NCI-H146 treated with DMSO at 0.1 percent for 48 hours (cell line): ENCODE results near the gene CXCL16.

Experiments
- DNase-seq: peaks from one replicate; lab custom pipeline; 2025; ENCODE audit not compliant: unreplicated experiment; lab: John Stamatoyannopoulos, UW

CXCL16 gene, protein sequence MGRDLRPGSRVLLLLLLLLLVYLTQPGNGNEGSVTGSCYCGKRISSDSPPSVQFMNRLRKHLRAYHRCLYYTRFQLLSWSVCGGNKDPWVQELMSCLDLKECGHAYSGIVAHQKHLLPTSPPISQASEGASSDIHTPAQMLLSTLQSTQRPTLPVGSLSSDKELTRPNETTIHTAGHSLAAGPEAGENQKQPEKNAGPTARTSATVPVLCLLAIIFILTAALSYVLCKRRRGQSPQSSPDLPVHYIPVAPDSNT

GRCh38 chr17:4739122-4740024 is at the start of gene CXCL16, which contains the start of gene ZMYND15:
Gene CXCL16, minus strand, starts transcription at chr17:4739928. Its CDS starts 589 bp downstream, at chr17:4739339.
Gene ZMYND15, plus strand, starts transcription at chr17:4739833. Its CDS starts 716 bp downstream, at chr17:4740549.
- DNase-seq = no peak

DNA sequence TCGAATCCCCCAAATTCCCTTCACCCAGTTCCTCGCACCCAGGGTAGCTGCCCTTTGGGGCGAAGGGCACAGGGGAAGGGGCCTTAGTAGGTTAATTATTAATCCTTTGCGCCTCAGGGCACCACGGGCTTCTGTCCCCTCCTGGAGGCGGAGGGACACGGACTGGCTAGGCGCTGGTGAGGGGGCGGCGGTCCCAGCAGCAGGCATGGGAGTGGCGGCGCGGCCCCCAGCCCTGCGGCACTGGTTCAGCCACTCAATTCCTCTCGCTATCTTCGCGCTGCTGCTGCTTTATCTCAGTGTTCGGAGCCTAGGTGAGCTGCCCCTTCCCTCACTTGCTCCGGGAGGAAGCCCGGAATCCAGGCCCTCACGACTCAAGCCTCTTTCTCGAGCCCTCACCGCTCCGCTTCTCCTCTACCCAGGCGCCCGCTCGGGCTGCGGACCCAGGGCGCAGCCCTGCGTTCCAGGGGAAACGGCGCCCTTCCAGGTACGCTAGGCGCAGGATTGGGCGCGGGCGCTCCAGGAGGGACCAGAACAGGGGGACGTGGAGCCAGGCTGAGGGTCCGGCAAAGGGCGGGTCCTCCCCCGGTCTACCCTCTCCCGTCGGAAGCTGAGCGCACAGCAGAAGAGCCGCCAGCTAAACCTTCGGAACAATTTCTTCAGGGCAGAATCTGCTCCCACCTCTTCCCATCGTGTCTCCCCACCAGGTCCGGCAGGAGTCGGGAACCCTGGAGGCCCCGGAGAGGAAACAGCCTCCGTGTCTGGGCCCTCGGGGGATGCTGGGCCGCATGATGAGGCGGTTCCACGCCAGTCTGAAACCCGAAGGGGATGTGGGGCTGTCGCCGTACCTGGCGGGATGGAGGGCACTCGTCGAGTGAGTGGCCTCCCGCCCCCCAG is 49.3 kb upstream of the CXCL16 start, which contains the start of gene GLTPD2:
GLTPD2 (plus strand) TSS at position 158 of the 894 bp plus-strand sequence; CDS start at position 206, 48 bp downstream.
- DNase-seq = no peak

- DNase-seq = no peak
Measured at GRCh38 chr17:4788159-4788806, 48.6 kb upstream of the CXCL16 start.

GRCh38 chr17:4786516-4786915 is 46.8 kb upstream of the CXCL16 start:
- no peak for DNase-seq

GRCh38 chr17:4786106-4786511 is 46.4 kb upstream of the CXCL16 start, which contains the start of gene VMO1:
Gene VMO1, minus strand, starts transcription at chr17:4786364. Its CDS starts 12 bp downstream, at chr17:4786352.
- no peak for DNase-seq

- DNase-seq = no peak
Measured at GRCh38 chr17:4785311-4786105, 45.8 kb upstream of the CXCL16 start.

DNA sequence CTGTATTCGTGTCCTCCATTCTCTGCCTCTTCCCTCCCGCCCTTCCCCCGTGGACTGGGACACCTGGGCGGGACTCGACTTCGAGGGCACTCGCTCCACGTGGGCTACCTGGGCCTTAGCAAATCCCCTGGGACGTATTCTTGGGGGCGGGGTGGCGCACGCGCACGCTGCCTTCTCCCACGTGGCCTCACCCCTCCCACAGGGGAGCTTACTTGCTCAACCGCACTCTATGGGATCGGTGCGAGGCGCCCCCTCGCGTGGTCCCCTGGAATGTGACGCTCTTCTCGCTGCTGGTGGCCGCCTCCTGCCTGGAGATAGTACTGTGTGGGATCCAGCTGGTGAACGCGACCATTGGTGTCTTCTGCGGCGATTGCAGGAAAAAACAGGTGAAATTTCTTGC is 42.9 kb upstream of the CXCL16 start:
- no peak for DNase-seq

DNA sequence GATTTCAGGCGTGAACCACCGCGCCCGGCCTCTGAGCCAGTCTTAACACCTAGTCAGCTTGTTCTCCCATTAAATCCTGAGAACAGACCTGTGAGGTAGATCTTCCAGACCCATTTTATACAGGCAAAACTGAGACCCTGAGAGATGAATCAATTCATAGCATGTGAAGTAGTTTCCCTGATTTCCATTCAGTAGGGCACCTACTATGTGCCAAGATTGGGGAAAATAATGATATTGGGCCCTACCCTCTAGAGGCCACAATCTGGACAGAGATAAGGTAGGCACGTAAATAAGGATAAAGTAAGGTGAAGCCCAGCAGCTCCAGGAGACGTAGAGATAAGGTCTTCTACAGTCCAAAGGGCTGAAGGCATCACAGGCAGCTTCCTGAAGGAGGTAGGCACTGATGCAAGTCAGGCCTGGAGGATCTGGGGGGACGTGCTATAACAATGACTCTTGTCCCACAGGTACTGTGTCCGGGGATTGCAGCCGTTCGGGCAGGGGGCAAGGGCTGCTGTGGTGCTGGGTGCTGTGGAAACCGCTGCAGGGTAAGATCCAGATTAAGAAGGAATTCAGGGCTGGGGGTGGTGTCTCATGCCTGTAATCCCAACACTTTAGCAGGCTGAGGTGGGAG is 40.7 kb upstream of the CXCL16 start:
- DNase-seq = no peak

GRCh38 chr17:4777969-4778760 is 38.4 kb upstream of the CXCL16 start:
- DNase-seq = no peak

DNA sequence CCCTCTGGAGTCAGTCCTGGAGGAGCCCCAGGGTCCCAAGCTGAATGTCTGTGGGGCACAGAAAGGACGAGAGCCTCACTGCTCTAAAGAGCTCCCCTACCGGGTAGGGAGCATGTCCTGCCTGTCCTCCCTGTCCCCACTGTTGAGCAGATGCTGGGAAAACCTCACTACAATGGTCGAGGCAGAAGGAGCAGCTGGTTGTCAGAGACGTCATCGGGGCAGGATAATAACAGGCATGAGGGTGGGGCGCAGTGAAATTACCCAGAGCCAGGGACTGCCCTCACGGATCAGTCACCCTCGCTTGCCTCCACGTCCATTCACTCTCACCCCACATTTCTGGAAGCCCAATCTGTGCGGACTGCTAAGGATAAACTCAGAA is 32.5 kb upstream of the CXCL16 start:
- DNase-seq = peak; percentile 16

- DNase-seq = peak; percentile 26
Measured at GRCh38 chr17:4771519-4772234, 31.9 kb upstream of the CXCL16 start, which contains the start of gene TM4SF5. Gene TM4SF5, plus strand, starts transcription at chr17:4771886. Its CDS starts 37 bp downstream, at chr17:4771923.

DNA sequence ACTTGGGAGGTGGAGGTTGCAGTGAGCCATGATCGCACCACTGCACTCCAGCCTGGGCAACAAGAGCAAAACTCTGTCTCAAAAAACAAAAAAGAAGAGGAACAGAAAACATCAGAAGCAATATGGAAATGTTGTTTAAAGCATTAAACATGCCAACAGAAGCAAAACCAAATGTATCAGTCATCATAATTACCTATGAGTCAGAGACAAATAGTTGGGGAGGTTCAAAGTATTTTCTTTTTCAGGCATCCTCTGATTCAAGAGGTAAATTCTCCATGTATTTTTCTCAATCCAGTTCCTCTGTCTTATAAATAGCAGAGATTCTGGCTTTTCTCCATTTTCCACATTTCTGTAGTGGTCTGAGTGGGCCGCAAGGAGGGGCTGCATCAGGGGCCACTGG is 29.9 kb upstream of the CXCL16 start:
- no peak for DNase-seq

GRCh38 chr17:4768298-4768697 is 28.6 kb upstream of the CXCL16 start:
- no peak for DNase-seq

GRCh38 chr17:4766723-4767122 is 27.0 kb upstream of the CXCL16 start:
- no peak for DNase-seq

GRCh38 chr17:4766201-4766600 is 26.5 kb upstream of the CXCL16 start:
- DNase-seq = no peak

DNA sequence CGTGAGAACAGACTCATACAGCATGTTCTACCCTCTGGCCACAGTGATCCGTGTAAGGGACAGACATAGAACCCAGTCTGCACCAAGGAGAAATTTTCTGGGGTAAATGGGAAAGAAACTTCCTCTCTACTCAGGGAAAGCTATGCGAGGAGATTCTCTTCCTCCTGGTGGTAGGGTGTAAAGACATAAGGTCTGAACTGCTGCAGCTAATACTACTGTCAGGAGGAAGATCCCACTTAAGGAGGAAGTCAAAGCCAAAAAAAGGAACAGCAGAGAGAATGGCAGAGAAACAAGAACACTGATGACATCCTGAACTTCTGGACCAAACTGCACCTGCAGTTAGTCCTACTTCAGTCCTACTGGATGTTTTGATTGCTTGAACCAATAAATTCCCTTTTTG is 24.9 kb upstream of the CXCL16 start:
- no peak for DNase-seq

GRCh38 chr17:4759776-4760236 is 20.1 kb upstream of the CXCL16 start:
- DNase-seq = no peak
